Ramos (cell line): Measurements from ENCODE around the gene ZFP36L2.

ENCODE experiments used
- in situ Hi-C: fragments of 300-500 bp; cut with MboI; formaldehyde crosslinking; loops from one replicate; pipeline ENCODE4 v1.14.3; 2022; ENCODE audit warnings: low sequenced_read_pairs; ENCODE audit not compliant: unreplicated experiment

The ZFP36L2 gene

GRCh38 chr2:43226558-43226954 lies at the start of gene ZFP36L2:
Gene ZFP36L2 (minus strand): TSS chr2:43226606. CDS start chr2:43226315, 291 bp downstream.
- in situ Hi-C loops, result no loop called here

- in situ Hi-C loops, result no loop called here
These were observed 48.3 kb upstream of the ZFP36L2 start for GRCh38 chr2:43274721-43275120.

GRCh38 chr2:43274055-43274454 lies 47.6 kb upstream of the ZFP36L2 start:
- in situ Hi-C loops, result no loop called here

GRCh38 chr2:43273529-43273928 lies 47.1 kb upstream of the ZFP36L2 start:
- in situ Hi-C loops, result no loop called here

- in situ Hi-C loops, result no loop called here
These were observed 44.7 kb upstream of the ZFP36L2 start for GRCh38 chr2:43270930-43271615.

- in situ Hi-C loops, result no loop called here
These were observed 44.1 kb upstream of the ZFP36L2 start for GRCh38 chr2:43270461-43270860.

GRCh38 chr2:43269706-43270105 lies 43.3 kb upstream of the ZFP36L2 start:
- in situ Hi-C loops, result no loop called here

GRCh38 chr2:43269074-43269572 lies 42.7 kb upstream of the ZFP36L2 start:
- in situ Hi-C loops, result no loop called here

- in situ Hi-C loops, result no loop called here
These were observed 41.9 kb upstream of the ZFP36L2 start for GRCh38 chr2:43268066-43268953.

- in situ Hi-C loops, result no loop called here
These were observed 41.0 kb upstream of the ZFP36L2 start for GRCh38 chr2:43267381-43267780.

GRCh38 chr2:43266711-43267111 lies 40.3 kb upstream of the ZFP36L2 start:
- in situ Hi-C loops, result no loop called here

GRCh38 chr2:43265421-43265820 lies 39.0 kb upstream of the ZFP36L2 start:
- in situ Hi-C loops, result no loop called here

GRCh38 chr2:43265001-43265400 lies 38.6 kb upstream of the ZFP36L2 start:
- in situ Hi-C loops, result no loop called here

GRCh38 chr2:43262951-43263350 lies 36.5 kb upstream of the ZFP36L2 start:
- in situ Hi-C loops, result no loop called here

GRCh38 chr2:43262239-43262638 lies 35.8 kb upstream of the ZFP36L2 start:
- in situ Hi-C loops, result no loop called here

GRCh38 chr2:43259512-43259911 lies 33.1 kb upstream of the ZFP36L2 start:
- in situ Hi-C loops, result no loop called here

- in situ Hi-C loops, result no loop called here
These were observed 32.2 kb upstream of the ZFP36L2 start for GRCh38 chr2:43258547-43259156.

- in situ Hi-C loops, result no loop called here
These were observed 29.0 kb upstream of the ZFP36L2 start for GRCh38 chr2:43255296-43255910.

GRCh38 chr2:43254331-43254730 lies 27.9 kb upstream of the ZFP36L2 start:
- in situ Hi-C loops, result no loop called here

GRCh38 chr2:43251171-43251731 lies 24.8 kb upstream of the ZFP36L2 start:
- in situ Hi-C loops, result no loop called here
